HG02938 (cell line): ENCODE results near the gene SYNPO.

Experiments used
- ATAC-seq: cut with Tn5 transposase; IDR thresholded peaks from one replicate; pipeline ENCODE4 v1.9.1; 2021; ENCODE audit warnings: mild to moderate bottlenecking, moderate library complexity; ENCODE audit not compliant: unreplicated experiment

The SYNPO gene

DNA sequence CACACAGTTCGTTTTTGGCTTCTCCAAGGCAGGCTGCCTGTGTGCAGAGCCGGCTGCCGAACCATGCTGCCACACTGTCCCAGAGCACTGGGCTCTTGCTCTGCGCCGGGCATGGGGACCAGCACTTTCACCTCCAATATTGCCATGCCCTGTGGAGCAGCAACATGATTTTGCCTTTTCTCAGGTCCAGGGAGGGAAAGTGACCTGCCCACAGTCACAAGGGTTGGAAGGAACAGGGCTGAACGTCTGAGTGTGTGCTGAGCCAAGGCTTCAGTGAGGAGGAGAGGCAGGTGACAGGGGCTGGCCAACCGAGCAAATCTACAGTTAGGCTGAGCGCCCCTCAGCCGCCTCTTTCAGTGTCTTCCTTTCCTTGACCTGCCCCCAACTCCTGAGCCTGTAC is 34.0 kb upstream of the SYNPO start:
- ATAC-seq, result no peak

- ATAC-seq, result no peak
Observed at GRCh38 chr5:150607105-150607504, 33.4 kb upstream of the SYNPO start.

DNA sequence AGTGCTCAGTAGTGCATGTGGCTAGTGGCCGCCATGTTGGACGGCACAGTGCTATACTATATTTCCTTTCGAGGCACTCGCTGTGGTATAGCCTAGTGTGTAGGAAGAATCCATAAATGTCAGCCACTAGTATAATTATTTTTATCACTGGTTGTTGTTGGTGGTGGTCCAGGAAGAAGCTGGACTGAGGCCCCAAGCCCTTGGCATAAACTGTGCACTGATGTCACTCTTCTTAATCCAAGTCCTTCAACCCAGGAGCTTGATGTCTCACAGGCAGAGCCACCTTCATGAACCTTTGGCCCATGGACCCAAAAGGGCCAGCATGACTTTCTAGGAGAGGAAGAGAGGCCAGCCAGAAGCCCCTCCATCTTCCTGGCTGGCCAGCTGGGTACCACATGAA is 32.5 kb upstream of the SYNPO start:
- ATAC-seq, result no peak

GRCh38 chr5:150608991-150609390 is 31.5 kb upstream of the SYNPO start:
- no peak for ATAC-seq

DNA sequence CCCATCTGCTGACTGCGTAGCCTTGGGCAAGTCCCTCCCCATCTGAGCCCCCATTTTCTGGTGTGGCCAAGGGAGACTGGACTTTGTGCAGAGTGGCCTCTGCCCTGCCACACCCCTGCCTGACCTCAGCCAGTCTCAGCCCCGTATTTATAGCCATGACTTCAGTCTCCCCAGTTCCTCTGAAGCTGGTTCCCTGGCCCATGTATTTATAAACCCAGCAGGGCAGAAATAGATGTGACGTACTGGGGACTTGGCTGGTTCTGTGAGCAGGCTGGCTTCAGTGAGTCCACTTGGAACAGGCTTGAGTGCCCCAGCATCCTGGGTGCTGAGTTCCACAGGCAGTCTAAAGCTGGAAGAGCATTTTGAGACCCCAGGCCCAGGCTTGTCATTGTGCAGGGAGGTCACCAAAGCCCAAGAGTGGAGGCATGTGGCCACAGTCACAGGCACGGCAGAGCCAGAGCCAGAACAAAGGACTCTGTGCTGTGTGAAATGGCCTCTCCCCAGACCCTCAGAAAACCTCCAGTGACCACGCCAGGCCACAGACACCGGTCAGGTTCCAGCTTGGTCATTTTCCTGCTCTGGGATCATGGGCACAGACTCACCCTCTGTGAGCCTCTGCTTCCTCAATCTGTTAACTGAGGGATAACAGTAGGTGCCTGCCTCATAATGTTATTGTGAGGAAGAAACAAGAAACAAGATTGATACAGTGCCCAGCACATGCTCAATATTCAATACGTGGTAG is 30.4 kb upstream of the SYNPO start:
- no peak for ATAC-seq

- ATAC-seq, result no peak
Observed at GRCh38 chr5:150611026-150611425, 29.4 kb upstream of the SYNPO start.

- ATAC-seq, result no peak
Observed at GRCh38 chr5:150612405-150612804, 28.1 kb upstream of the SYNPO start.

DNA sequence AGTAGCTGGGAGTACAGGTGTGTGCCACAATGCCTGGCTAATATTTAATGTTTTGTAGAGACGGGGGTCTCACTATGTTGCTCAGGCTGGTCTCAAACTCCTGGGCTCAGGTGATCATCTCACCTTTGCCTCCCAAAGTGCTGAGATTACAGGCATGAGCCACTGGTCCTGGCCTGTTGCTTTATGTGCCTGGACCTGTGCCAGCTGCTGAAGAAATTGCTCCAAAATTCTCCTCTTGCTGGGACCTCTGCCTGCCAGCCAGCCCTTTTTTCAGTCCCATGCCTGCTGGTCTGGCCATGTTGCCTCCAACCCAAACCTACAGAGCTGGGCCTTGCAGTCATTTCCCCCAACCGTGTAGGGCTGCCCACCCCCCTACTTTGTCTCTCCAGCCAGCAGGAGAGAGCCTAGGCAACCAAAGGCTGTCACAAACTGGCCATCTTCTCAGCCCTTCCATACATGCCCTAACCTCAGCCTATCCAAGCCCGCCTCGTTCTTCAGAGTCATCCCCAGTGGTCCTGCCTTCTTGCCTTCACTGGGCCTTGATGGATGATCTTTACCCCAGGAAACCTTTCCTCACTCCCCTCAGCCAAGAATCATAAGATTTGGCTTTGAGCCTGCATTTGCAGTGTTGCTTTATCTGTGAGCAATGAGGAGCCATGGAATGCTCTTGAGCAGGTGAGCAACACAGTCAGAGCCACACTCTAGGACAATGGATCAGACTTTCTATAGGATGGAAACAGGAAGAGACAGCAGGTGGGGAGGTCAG is 27.4 kb upstream of the SYNPO start:
- ATAC-seq, result no peak

GRCh38 chr5:150613991-150614660 is 26.3 kb upstream of the SYNPO start:
- no peak for ATAC-seq

DNA sequence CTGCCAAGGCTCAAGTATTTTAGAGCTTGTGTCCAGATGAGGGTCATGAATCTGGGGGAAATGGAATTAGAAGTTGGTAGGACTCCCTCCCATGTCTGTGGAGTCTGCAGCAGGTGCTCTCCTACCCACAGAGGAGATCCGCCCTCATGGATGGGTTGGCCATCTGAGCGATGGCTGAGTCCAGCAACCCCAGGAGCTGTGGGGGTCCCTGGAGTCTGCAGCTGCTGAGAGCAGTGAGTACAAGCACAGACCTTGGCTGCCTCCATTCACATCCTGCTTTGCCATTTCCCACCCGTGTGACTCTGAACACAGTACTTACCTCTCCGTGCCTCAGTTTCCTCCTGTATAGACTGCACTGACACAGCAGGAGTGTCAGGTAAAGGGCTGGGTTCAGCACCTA is 25.8 kb upstream of the SYNPO start:
- no peak for ATAC-seq

DNA sequence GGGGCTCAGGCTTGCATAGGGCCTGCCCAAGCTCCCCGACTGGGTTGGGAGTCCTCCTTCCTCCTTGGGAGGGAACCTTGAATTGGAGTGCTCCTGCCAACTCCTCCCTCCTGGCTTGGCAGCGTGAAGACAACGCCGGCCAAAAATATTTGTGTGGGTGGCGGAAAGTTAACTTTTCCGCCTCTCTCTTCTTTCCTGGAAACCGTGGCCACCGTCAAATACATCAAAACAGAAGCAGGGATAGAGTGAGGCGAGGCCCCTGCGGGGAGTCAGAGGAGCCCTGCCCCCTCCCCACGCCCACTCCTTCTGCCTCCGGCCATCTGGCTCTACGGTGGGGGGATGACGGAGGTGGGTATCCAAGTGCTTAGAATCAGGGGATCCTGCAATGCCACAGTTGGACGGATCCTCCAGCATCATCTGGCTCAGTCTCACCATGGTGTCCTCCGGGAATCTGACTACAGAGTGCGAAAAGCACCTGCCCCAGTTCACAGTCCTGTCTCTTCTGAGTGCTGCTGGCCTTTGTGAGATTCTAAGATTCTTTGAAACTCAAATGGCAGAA is 25.2 kb upstream of the SYNPO start:
- no peak for ATAC-seq

DNA sequence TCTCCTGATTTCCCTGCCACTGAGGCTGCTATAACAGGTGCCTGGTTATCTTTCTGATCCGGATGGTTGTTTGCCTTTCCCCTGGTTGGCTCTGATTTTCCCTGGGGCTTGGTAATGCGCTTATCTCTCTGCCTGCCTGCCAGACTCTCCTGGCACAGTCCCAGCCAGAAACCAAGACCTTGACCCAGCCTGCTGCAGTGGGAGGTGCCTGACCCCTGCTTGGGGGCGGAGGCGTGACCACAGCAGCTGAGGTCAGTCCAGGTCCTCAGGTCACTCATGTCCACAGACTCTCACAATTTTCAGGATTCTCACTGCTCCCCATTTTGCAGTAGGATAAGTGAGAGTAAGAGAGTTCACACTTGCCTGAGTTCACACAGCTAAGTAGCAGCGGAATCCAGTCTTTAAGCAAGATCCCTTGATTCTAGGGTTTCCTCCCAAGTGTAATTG is 24.4 kb upstream of the SYNPO start:
- no peak for ATAC-seq

GRCh38 chr5:150616506-150616905 is 24.0 kb upstream of the SYNPO start:
- no peak for ATAC-seq

- no peak for ATAC-seq
Observed at GRCh38 chr5:150618163-150618562, 22.3 kb upstream of the SYNPO start.

- ATAC-seq, result no peak
Observed at GRCh38 chr5:150618588-150619281, 21.7 kb upstream of the SYNPO start.

- ATAC-seq, result no peak
Observed at GRCh38 chr5:150619359-150620230, 20.9 kb upstream of the SYNPO start.

DNA sequence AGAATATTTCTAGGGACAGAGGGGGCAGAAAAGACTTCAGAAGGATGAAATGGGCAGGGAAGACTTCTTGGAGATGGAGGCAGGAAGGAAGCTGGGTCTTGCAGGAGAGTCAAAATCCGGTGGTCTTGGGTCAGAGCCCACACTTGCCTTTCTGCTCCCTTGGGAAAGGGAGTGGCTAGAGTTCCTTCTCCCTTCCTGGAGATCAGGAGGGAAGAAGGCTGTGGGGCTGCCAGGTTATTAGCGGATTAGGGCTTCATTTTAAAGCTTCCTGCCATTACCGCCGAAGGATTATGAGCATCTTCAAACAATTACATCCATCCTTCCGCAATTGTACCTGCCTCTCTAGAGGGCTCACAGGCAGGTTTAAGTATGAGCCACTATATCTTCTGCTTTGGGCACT is 19.2 kb upstream of the SYNPO start:
- ATAC-seq, result no peak

DNA sequence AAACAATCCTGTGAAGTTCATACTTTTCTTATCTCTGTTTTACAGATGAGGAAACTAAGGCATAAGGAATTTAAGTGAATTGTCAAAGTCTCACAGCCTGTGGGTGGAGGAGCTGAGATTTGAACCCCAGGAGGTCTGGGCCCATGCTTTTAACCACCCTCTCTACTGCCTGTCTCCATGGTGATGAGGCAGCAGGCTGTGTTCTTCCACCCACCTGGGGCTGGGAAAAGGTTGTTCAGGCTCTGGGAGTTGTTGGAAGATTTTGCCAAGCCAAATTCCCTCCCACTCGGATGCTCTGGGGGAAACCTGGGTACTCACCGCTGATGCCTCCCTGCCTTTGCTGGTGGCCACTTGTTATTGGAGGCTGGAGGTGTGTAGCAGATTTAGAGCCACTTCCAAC is 18.3 kb upstream of the SYNPO start:
- no peak for ATAC-seq

- ATAC-seq, result no peak
Observed at GRCh38 chr5:150623152-150623877, 17.1 kb upstream of the SYNPO start.
